Superior temporal gyrus (tissue), 1 donor: ENCODE measurements around the gene SOX13.

Source experiments
- DNase-seq: peaks from one replicate; pipeline ENCODE4 v3.0.0-alpha.2; 2016; ENCODE audit errors: extremely low spot score

SOX13 gene

GRCh38 chr1:204151552-204152309 is 78.8 kb downstream of the SOX13 start, which contains the start of gene ETNK2:
TSS of gene ETNK2 (minus strand) at chr1:204152044. CDS start at chr1:204151852, 192 bp downstream.
- no peak for DNase-seq

GRCh38 chr1:204152310-204153044 is 79.6 kb downstream of the SOX13 start:
- DNase-seq = no peak

GRCh38 chr1:204153667-204154066 is 80.8 kb downstream of the SOX13 start:
- no peak for DNase-seq

GRCh38 chr1:204154568-204155255 is 81.8 kb downstream of the SOX13 start:
- no peak for DNase-seq

- no peak for DNase-seq
Observed at GRCh38 chr1:204155881-204156280, 83.0 kb downstream of the SOX13 start.

- DNase-seq = no peak
Observed at GRCh38 chr1:204157962-204158361, 85.0 kb downstream of the SOX13 start.

- no peak for DNase-seq
Observed at GRCh38 chr1:204161609-204162493, 88.9 kb downstream of the SOX13 start.

- peak; percentile 85 for DNase-seq
Observed at GRCh38 chr1:204162494-204163074, 89.7 kb downstream of the SOX13 start.

GRCh38 chr1:204166219-204166618 is 93.3 kb downstream of the SOX13 start, which contains the start of gene REN:
TSS of gene REN (minus strand) at chr1:204166337. CDS start at chr1:204166293, 44 bp downstream.
- no peak for DNase-seq

GRCh38 chr1:204167730-204168129 is 94.8 kb downstream of the SOX13 start:
- DNase-seq = no peak

GRCh38 chr1:204169858-204170257 is 96.9 kb downstream of the SOX13 start:
- DNase-seq = no peak

- no peak for DNase-seq
Observed at GRCh38 chr1:204170494-204171155, 97.7 kb downstream of the SOX13 start.

- no peak for DNase-seq
Observed at GRCh38 chr1:204171751-204172178, 98.8 kb downstream of the SOX13 start.

- no peak for DNase-seq
Observed at GRCh38 chr1:204172404-204173029, 99.6 kb downstream of the SOX13 start.

- DNase-seq = no peak
Observed at GRCh38 chr1:204174958-204175357, 102.0 kb downstream of the SOX13 start.

- no peak for DNase-seq
Observed at GRCh38 chr1:204176049-204176448, 103.1 kb downstream of the SOX13 start.

- DNase-seq = no peak
Observed at GRCh38 chr1:204177133-204177532, 104.2 kb downstream of the SOX13 start.
